Mammary epithelial cell (primary cell): ENCODE data around the gene IL1F10.

Experiments used
- EZH2 ChIP-seq: IDR thresholded peaks from 2 replicates; pipeline ENCODE4 v1.6.1; 2012; ENCODE audit warnings: low read length, inconsistent platforms, borderline replicate concordance
- TF ChIP-seq, protein P1 (sequence below), 2 donors: IDR thresholded peaks in 1 of 2; conservative IDR thresholded peaks in 1 of 2; 2 replicates each; pipeline ENCODE4 v1.5.1; 2011 to 2012; ENCODE audit warnings: inconsistent platforms in 2 of 2, low read length in 2 of 2, mild to moderate bottlenecking in 2 of 2, control low read depth in 1 of 2, low read depth in 1 of 2; ENCODE audit not compliant: insufficient read depth in 1 of 2; ENCODE audit errors: extremely low read depth in 1 of 2

- TF ChIP-seq EZH2, result no peak
- TF ChIP-seq, protein P1, sequence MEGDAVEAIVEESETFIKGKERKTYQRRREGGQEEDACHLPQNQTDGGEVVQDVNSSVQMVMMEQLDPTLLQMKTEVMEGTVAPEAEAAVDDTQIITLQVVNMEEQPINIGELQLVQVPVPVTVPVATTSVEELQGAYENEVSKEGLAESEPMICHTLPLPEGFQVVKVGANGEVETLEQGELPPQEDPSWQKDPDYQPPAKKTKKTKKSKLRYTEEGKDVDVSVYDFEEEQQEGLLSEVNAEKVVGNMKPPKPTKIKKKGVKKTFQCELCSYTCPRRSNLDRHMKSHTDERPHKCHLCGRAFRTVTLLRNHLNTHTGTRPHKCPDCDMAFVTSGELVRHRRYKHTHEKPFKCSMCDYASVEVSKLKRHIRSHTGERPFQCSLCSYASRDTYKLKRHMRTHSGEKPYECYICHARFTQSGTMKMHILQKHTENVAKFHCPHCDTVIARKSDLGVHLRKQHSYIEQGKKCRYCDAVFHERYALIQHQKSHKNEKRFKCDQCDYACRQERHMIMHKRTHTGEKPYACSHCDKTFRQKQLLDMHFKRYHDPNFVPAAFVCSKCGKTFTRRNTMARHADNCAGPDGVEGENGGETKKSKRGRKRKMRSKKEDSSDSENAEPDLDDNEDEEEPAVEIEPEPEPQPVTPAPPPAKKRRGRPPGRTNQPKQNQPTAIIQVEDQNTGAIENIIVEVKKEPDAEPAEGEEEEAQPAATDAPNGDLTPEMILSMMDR (conservative IDR thresholded peaks at IDR 0.05 in 1 of 2, IDR thresholded peaks at IDR 0.05 in 1 of 2; ENCODE audit: extremely low read depth in 1 of 2, insufficient read depth in 1 of 2, low read depth in 1 of 2, low read length in 2 of 2), result no peak
Measured at GRCh38 chr2:113052396-113052917, 15.3 kb upstream of the IL1F10 start, which contains the start of gene IL36B.
